HEK293T (cell line): ENCODE data around the gene FCN3.

ENCODE experiments used
- ARNT ChIP-seq: fragments of 450-650 bp; IDR thresholded peaks from 2 replicates; pipeline ENCODE4 v1.6.1; 2017; ENCODE audit warnings: mild to moderate bottlenecking
- FOXM1 ChIP-seq: fragments of 450-650 bp; IDR thresholded peaks from 2 replicates; pipeline ENCODE4 v1.6.1; 2017; ENCODE audit warnings: mild to moderate bottlenecking, borderline replicate concordance
- L3MBTL2 ChIP-seq: fragments of 450-650 bp; conservative IDR thresholded peaks from 2 replicates; pipeline ENCODE4 v1.6.1; 2016; ENCODE audit warnings: mild to moderate bottlenecking
- LEF1 ChIP-seq: fragments of 450-650 bp; IDR thresholded peaks from 2 replicates; pipeline ENCODE4 v1.6.1; 2017; ENCODE audit warnings: mild to moderate bottlenecking, borderline replicate concordance
- SP1 ChIP-seq: fragments of 450-650 bp; IDR thresholded peaks from 2 replicates; pipeline ENCODE4 v1.6.1; 2017
- TARDBP ChIP-seq: fragments of 450-650 bp; IDR thresholded peaks from 2 replicates; pipeline ENCODE4 v1.6.1; 2016
- ZNF384 ChIP-seq: fragments of 450-650 bp; IDR thresholded peaks from 2 replicates; pipeline ENCODE4 v1.6.1; 2016

DNA sequence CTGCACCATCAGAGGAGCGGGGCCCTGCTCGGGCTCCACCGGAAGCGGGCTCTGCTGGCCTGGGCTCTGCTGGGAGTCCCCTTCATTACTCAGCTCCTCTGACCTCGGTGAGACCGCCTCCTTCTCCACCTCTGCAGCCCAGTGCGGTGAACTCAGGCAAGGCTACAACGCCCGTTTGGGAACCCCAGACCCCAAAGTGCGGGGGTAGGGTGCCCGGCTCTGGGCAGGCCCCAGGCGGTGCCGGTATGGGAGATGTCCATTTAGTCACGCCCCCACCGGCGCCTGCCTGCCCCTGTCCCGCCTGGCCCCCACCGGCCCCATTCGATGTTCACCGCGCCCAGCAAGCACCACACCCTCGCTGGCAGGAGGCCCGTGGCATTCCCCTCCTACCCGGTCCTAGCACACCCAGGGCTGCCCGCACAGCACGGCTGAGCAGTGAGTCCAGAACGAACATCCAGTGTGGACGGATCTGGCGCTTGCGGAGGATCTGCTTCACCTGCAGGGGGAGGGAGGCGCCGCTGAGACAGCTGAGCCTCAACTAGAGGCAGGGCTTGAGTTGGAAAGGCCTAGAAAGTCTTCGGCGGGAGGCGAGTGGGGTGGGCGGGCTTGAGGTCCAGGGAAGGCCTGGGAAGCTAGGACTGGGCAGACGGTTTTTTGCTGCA, 17.9 kb downstream of the FCN3 start:
- TF ChIP-seq ARNT (no peak), ZNF384 (no peak), LEF1 (no peak), SP1 (no peak), L3MBTL2 (no peak), TARDBP (no peak), FOXM1 (no peak)
